Measurements from ENCODE around the gene DNAJC24.
A peak's percentile ranks its signal among the peaks of the same experiment; 100 is the strongest.
"Not testable (repeated sequence)": the region's sequence is repeated elsewhere in the genome, so short reads cannot be mapped to it uniquely, and the experiment has no call there.

The DNAJC24 gene

GRCh38 chr11:31369348-31370329 lies at the start of gene DNAJC24, which contains the start of gene DCDC1:
Gene DNAJC24 (plus strand): TSS chr11:31369860. CDS start chr11:31370749, 889 bp downstream.
Gene DCDC1 (minus strand): TSS chr11:31369739. CDS start chr11:31328280, 41,459 bp downstream.
- in situ Hi-C loops (cut with HindIII; ENCODE audit: low pct_ligation_motif_present, low sequenced_read_pairs) = no loop called here
- Histone ChIP-seq H3K27ac (peak within 1 kb of the TSS; percentile 17), H3K4me3 (ENCODE audit: low read depth, low read length) (peak within 1 kb of the TSS; percentile 90), H3K36me3 (replicated peaks) (no peaks in the 10 kb centered on the region), H3K27me3 (replicated peaks) (no peaks in the 10 kb centered on the region)
- no peak for TF ChIP-seq CTCF (IDR thresholded peaks at IDR 0.05; ENCODE audit: low read depth, low read length, missing control alignments)
- DNase-seq = peak; percentile 89

- H3K4me3 ChIP-seq (ENCODE audit: low read depth, low read length); H3K27me3 ChIP-seq (replicated peaks); H3K27ac ChIP-seq; in situ Hi-C loops (cut with HindIII; ENCODE audit: low pct_ligation_motif_present, low sequenced_read_pairs); H3K36me3 ChIP-seq (replicated peaks); DNase-seq: not testable (repeated sequence)
Observed at GRCh38 chr11:31321494-31321893, 48.2 kb upstream of the DNAJC24 start.

- no peak for DNase-seq
- H3K27ac ChIP-seq = no peak overlapping the region
- in situ Hi-C loops (cut with HindIII; ENCODE audit: low pct_ligation_motif_present, low sequenced_read_pairs) = no loop called here
- no peak overlapping the region for H3K4me3 ChIP-seq (ENCODE audit: low read depth, low read length)
- H3K27me3 ChIP-seq (replicated peaks) = no peaks in the 10 kb centered on the region
- H3K36me3 ChIP-seq (replicated peaks) = no peaks in the 10 kb centered on the region
- TF ChIP-seq CTCF (IDR thresholded peaks at IDR 0.05; ENCODE audit: low read depth, low read length, missing control alignments) = no peak
Observed at GRCh38 chr11:31323145-31323544, 46.5 kb upstream of the DNAJC24 start.

GRCh38 chr11:31325160-31325559 lies 44.5 kb upstream of the DNAJC24 start:
- H3K4me3 ChIP-seq (ENCODE audit: low read depth, low read length) = no peak overlapping the region
- H3K27ac ChIP-seq = no peak overlapping the region
- no peak for TF ChIP-seq CTCF (IDR thresholded peaks at IDR 0.05; ENCODE audit: low read depth, low read length, missing control alignments)
- in situ Hi-C loops (cut with HindIII; ENCODE audit: low pct_ligation_motif_present, low sequenced_read_pairs) = no loop called here
- H3K36me3 ChIP-seq (replicated peaks) = no peaks in the 10 kb centered on the region
- peak; percentile 64 for DNase-seq
- H3K27me3 ChIP-seq (replicated peaks) = no peaks in the 10 kb centered on the region

- Histone ChIP-seq H3K4me3 (ENCODE audit: low read depth, low read length) (no peak overlapping the region), H3K36me3 (replicated peaks) (no peaks in the 10 kb centered on the region), H3K27me3 (replicated peaks) (no peaks in the 10 kb centered on the region), H3K27ac (no peak overlapping the region)
- no peak for TF ChIP-seq CTCF (IDR thresholded peaks at IDR 0.05; ENCODE audit: low read depth, low read length, missing control alignments)
- no peak for DNase-seq
- in situ Hi-C loops (cut with HindIII; ENCODE audit: low pct_ligation_motif_present, low sequenced_read_pairs) = no loop called here
Observed at GRCh38 chr11:31326470-31327148, 43.1 kb upstream of the DNAJC24 start.

- H3K4me3 ChIP-seq (ENCODE audit: low read depth, low read length) = no peak overlapping the region
- H3K27ac ChIP-seq = no peak overlapping the region
- TF ChIP-seq CTCF (IDR thresholded peaks at IDR 0.05; ENCODE audit: low read depth, low read length, missing control alignments) = no peak
- DNase-seq = no peak
- no peaks in the 10 kb centered on the region for H3K27me3 ChIP-seq (replicated peaks)
- in situ Hi-C loops (cut with HindIII; ENCODE audit: low pct_ligation_motif_present, low sequenced_read_pairs) = no loop called here
- no peaks in the 10 kb centered on the region for H3K36me3 ChIP-seq (replicated peaks)
Observed at GRCh38 chr11:31327417-31327816, 42.2 kb upstream of the DNAJC24 start.
